NK-92 (cell line): Measurements from ENCODE around the gene FAM83C.
"Not testable (repeated sequence)": the region's sequence is repeated elsewhere in the genome, so short reads cannot be mapped to it uniquely, and the experiment has no call there.

ENCODE experiments used
- DNase-seq: peaks from one replicate; lab custom pipeline; 2025; ENCODE audit not compliant: unreplicated experiment; lab: John Stamatoyannopoulos, UW

Gene FAM83C

GRCh38 chr20:35318502-35319157, 26.4 kb upstream of the FAM83C start:
- DNase-seq = no peak

GRCh38 chr20:35317416-35318210, 25.4 kb upstream of the FAM83C start:
- DNase-seq = no peak

GRCh38 chr20:35316086-35316485, 23.9 kb upstream of the FAM83C start:
- no peak for DNase-seq

- not testable (repeated sequence) for DNase-seq
These were observed 23.4 kb upstream of the FAM83C start for GRCh38 chr20:35315632-35316020.

GRCh38 chr20:35314816-35315631, 22.8 kb upstream of the FAM83C start:
- DNase-seq = no peak

GRCh38 chr20:35312318-35312717, 20.1 kb upstream of the FAM83C start:
- DNase-seq = no peak

- no peak for DNase-seq
These were observed 19.6 kb upstream of the FAM83C start for GRCh38 chr20:35311822-35312221.

GRCh38 chr20:35311409-35311808, 19.2 kb upstream of the FAM83C start:
- no peak for DNase-seq

- no peak for DNase-seq
These were observed 15.7 kb upstream of the FAM83C start for GRCh38 chr20:35307666-35308653.

GRCh38 chr20:35306931-35307517, 14.8 kb upstream of the FAM83C start:
- DNase-seq = no peak

GRCh38 chr20:35305682-35306556, 13.7 kb upstream of the FAM83C start:
- DNase-seq = no peak

GRCh38 chr20:35304956-35305355, 12.7 kb upstream of the FAM83C start:
- no peak for DNase-seq

GRCh38 chr20:35303735-35304491, 11.7 kb upstream of the FAM83C start:
- DNase-seq = no peak

- no peak for DNase-seq
These were observed 11.1 kb upstream of the FAM83C start for GRCh38 chr20:35303382-35303734.

- DNase-seq = no peak
These were observed 10.5 kb upstream of the FAM83C start for GRCh38 chr20:35302421-35303335.

GRCh38 chr20:35301426-35301825, 9.2 kb upstream of the FAM83C start:
- DNase-seq = no peak

- no peak for DNase-seq
These were observed 8.4 kb upstream of the FAM83C start for GRCh38 chr20:35300469-35301262.
